Measurements from ENCODE around the gene ZNF219. TPM values are rescaled to one million over a fixed set of nuclear protein-coding genes. Genes with fewer than 3 reads are reported as not detected.
A peak's percentile ranks its signal among the peaks of the same experiment; 100 is the strongest.

ZNF219 gene
- polyA plus RNA-seq, 1 donor = 45.2 TPM

DNA sequence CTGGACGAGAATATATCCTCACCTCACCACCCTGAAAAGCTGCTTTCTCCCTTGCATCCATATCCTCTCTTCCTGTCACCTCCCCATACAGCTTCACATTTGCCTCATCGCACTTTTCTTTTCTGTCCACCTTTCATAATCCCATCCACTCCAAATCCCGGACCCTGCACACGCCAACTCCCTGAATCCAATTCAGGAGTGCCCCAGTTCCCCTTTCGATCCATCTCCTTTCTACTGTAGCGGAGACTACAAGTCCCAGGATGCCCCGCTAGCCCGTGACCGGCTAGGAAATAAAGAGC lies 4.9 kb upstream of the ZNF219 start:
- WGBS (ENCODE audit: insufficient coverage, low lambda C conversion rate) = 0% methylated on average over 1 of the region's 9 CpGs
- peaks cover 70% of the 10 kb centered on the region for H3K4me1 ChIP-seq (ENCODE audit: control insufficient read depth, insufficient read depth, low read length)
- DNase-seq = no peak

DNA sequence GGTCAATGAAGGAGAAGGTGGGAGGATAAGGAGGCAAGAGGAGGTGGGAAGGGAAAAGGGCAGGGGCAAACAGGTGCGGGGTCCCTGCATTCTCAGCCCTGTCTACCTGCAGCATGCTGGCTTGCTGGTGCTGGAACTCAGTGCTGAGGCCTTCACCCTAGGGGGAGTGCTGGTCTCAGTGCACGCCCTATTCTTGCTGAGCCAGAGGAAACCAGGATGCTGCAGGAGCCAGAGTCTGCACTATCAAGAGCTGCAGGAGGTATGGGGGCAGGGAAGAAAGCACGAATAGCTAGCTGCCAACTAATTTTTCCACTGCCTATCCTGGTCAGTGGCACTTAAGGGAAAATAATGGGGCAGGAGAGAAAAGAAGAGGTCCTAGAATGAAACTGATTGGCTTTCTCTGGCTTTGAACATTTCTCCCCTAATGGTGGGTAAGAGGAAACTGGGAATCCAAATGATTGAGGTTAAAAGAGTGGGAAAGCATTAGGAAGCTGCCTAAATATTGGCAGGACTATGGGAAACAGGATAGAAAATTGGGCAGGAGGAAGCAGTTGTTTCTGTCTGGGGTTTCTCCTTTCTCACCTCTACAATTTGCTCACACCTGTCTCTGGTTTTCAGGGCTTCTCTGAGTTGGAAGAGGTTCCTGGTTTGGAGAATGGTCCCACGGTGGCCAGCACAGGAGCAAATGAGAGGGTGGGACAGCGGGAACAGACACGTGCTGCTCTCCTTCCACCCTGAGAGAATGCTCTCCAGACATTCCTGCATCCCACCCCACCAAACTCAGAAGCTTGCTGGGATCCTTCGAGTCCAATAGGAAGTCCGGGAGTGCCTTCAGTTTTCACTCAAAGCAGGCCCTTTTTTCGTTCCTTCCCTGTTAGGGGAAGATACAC lies 4.3 kb upstream of the ZNF219 start:
- Histone ChIP-seq H3K27me3 (ENCODE audit: control insufficient read depth, insufficient read depth, low read length) (no peaks in the 10 kb centered on the region), H3K4me1 (ENCODE audit: control insufficient read depth, insufficient read depth, low read length) (peaks cover 70% of the 10 kb centered on the region), H3K9me3 (ENCODE audit: control insufficient read depth, low read depth, low read length) (no peaks in the 10 kb centered on the region), H3K27ac (ENCODE audit: low read length) (peak overlapping the region; percentile 98), H3K36me3 (ENCODE audit: control insufficient read depth, insufficient read depth, low read length) (no peaks in the 10 kb centered on the region), H3K4me3 (ENCODE audit: low read length) (peak overlapping the region; percentile 63)
- peak; percentile 78 to 81 for DNase-seq
- WGBS (ENCODE audit: insufficient coverage, low lambda C conversion rate) = 17% methylated on average over 1 of the region's 9 CpGs

More for the DNA sequence above, 4.9 kb upstream of the ZNF219 start:
- Histone ChIP-seq H3K27ac (ENCODE audit: low read length) (peak overlapping the region; percentile 98), H3K27me3 (ENCODE audit: control insufficient read depth, insufficient read depth, low read length) (no peaks in the 10 kb centered on the region), H3K4me3 (ENCODE audit: low read length) (peak overlapping the region; percentile 63), H3K36me3 (ENCODE audit: control insufficient read depth, insufficient read depth, low read length) (no peaks in the 10 kb centered on the region), H3K9me3 (ENCODE audit: control insufficient read depth, low read depth, low read length) (no peaks in the 10 kb centered on the region)

DNA sequence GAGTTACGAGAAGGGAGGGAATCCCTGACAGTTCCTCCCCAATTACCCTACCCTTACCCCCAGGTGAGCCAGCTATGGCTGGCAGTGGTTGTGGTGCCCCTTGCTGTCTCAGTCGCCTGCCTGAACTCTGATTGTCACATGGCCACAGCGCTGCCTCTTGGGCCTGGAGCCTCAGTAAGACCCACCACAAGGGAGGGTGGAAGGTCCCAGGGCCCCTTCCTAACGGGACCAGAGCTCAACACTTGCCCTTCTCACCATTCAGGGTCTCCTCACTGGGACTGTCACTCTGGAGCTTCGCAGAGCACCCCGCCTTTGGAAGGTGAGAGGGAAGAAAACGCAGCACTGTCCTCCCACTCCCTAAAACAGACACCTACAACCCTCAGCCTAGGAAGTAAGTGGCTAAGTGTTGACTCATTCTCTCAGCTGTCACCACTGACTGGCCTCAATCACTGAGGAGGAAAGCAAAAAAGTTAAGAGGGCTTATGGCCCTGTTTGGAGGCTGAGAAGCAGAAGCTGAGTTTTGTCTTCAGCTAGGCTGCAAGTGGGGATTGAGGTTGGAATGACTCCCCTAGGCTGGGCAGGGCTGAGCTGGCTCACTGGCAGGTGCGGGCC lies 3.5 kb upstream of the ZNF219 start:
- Histone ChIP-seq H3K4me1 (ENCODE audit: control insufficient read depth, insufficient read depth, low read length) (peaks cover 68% of the 10 kb centered on the region), H3K27me3 (ENCODE audit: control insufficient read depth, insufficient read depth, low read length) (no peaks in the 10 kb centered on the region), H3K9me3 (ENCODE audit: control insufficient read depth, low read depth, low read length) (no peaks in the 10 kb centered on the region), H3K4me3 (ENCODE audit: low read length) (peak overlapping the region; percentile 40), H3K36me3 (ENCODE audit: control insufficient read depth, insufficient read depth, low read length) (no peaks in the 10 kb centered on the region), H3K27ac (ENCODE audit: low read length) (peak overlapping the region; percentile 98)
- WGBS (ENCODE audit: insufficient coverage, low lambda C conversion rate) = no CpG with 5 or more reads among the region's 8 CpGs
- peak in 1 of 2 donors; percentile 49 for DNase-seq

DNA sequence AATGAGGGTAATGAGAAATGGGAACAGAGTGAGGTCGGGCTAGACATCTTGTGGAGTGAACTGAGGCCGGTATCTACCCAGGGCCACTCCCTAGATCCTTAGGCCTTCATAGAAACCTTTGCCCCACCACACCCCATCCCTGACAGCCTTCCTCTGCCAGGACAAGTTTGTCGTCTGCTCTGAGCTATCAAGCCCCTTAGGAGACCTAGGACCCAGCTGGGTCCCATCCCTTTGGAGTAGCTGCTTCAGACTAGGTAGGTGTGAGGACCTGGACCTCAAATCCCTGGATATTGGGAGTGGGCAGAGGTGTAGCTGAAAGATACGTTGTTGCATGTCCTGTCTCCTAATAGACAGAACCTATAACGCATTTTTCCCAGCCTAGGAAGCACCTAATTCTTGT lies 2.5 kb upstream of the ZNF219 start, which contains the start of gene TMEM253:
Gene TMEM253, plus strand, starts transcription at position 136 of the 400 bp plus-strand sequence. CDS start 278 bp downstream, outside the sequence.
- H3K4me1 ChIP-seq (ENCODE audit: control insufficient read depth, insufficient read depth, low read length) = peaks cover 67% of the 10 kb centered on the region
- H3K9me3 ChIP-seq (ENCODE audit: control insufficient read depth, low read depth, low read length) = no peaks in the 10 kb centered on the region
- WGBS (ENCODE audit: insufficient coverage, low lambda C conversion rate) = no CpG with 5 or more reads among the region's 5 CpGs
- no peaks in the 10 kb centered on the region for H3K27me3 ChIP-seq (ENCODE audit: control insufficient read depth, insufficient read depth, low read length)
- H3K36me3 ChIP-seq (ENCODE audit: control insufficient read depth, insufficient read depth, low read length) = no peaks in the 10 kb centered on the region
- peak within 1 kb of the TSS; percentile 40 for H3K4me3 ChIP-seq (ENCODE audit: low read length)
- peak within 1 kb of the TSS; percentile 98 for H3K27ac ChIP-seq (ENCODE audit: low read length)
- DNase-seq = peak; percentile 88 to 92

DNA sequence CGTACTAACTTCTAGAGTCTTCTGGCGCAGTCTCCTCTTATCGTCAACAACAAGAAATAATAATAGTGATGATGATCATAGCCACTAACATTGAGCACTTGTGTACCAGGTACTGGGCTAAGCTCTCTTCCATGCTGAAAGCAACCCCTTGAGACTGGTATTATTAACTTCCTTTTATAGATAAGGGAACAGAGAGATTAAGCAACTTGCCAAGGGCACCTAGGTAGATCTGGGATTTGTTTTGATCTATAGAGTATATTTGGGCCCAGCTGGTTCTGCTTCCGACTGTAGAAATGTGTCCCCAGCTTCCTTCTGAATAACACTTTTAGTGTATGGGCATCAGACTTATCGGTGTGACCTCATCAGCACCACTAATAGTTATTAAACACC lies 1.1 kb upstream of the ZNF219 start:
- no peaks in the 10 kb centered on the region for H3K27me3 ChIP-seq (ENCODE audit: control insufficient read depth, insufficient read depth, low read length)
- H3K4me1 ChIP-seq (ENCODE audit: control insufficient read depth, insufficient read depth, low read length) = peaks cover 54% of the 10 kb centered on the region
- H3K36me3 ChIP-seq (ENCODE audit: control insufficient read depth, insufficient read depth, low read length) = no peaks in the 10 kb centered on the region
- H3K4me3 ChIP-seq (ENCODE audit: low read length) = peak overlapping the region; percentile 66
- no peaks in the 10 kb centered on the region for H3K9me3 ChIP-seq (ENCODE audit: control insufficient read depth, low read depth, low read length)
- no CpG with 5 or more reads among the region's 5 CpGs for WGBS (ENCODE audit: insufficient coverage, low lambda C conversion rate)
- H3K27ac ChIP-seq (ENCODE audit: low read length) = peak overlapping the region; percentile 98
- peak in 1 of 2 donors; percentile 42 for DNase-seq

DNA sequence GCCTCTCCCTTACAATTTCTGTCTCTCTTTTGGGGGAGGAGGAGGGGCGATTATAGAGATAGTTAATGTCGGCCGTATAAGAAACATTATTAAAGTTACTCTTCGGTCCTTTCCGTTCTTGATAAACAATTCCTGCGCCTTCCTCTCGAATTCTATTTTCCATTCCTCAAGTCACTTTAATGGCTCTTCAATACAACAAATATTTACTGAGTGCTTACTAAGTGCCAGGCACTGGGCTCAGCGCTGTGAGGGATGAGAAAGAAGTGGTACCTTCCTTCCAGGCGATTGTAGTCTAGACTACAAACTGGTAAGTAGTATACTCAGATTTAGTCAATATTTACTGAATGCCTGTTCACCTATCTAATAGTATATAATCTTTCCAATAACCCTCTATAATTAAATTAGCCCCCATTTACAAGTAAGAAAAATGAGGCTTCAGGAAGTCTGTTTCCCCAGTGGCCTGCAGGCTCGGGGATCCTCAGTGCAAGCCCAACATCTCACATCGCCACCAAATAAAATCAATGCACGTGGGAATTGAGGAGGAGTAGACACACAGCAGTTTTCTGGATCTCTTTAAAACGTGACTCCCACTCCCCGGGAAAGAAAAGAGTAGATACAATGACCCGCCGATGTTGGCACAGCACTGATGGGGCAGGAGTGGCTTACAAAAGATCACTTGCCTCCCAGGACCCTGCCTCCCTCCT lies 589 bp upstream of the ZNF219 start:
- Histone ChIP-seq H3K4me1 (ENCODE audit: control insufficient read depth, insufficient read depth, low read length) (peaks cover 57% of the 10 kb centered on the region), H3K9me3 (ENCODE audit: control insufficient read depth, low read depth, low read length) (no peaks in the 10 kb centered on the region), H3K27ac (ENCODE audit: low read length) (peak overlapping the region; percentile 98), H3K4me3 (ENCODE audit: low read length) (peak overlapping the region; percentile 66), H3K27me3 (ENCODE audit: control insufficient read depth, insufficient read depth, low read length) (no peaks in the 10 kb centered on the region), H3K36me3 (ENCODE audit: control insufficient read depth, insufficient read depth, low read length) (no peaks in the 10 kb centered on the region)
- 0% methylated on average over 4 of the region's 16 CpGs for WGBS (ENCODE audit: insufficient coverage, low lambda C conversion rate)
- no peak for DNase-seq

DNA sequence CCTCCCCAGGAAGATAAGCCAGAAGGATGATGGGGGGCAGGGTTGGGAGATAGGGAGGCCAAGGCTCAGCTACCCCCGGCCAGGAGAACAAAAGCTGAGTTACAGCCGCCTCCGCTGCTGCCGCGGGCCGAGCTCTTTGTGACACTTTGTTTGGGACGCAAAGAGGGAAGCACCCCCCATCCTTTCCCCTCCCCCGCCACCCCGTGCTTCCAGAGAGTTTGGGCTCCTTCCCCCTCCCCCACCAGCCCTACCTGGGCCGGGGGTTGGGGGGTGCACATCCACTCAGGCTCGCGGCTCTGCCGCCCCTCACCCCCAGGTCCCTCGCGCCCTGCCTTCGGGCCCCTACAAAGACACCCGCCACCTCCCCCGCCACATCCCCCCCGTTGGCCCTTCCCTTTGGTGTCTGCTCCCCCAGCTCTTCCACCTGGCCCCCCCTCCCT lies 799 bp downstream of the ZNF219 start:
- no CpG with 5 or more reads among the region's 19 CpGs for WGBS (ENCODE audit: insufficient coverage, low lambda C conversion rate)
- peaks cover under 1% of the 10 kb centered on the region for H3K9me3 ChIP-seq (ENCODE audit: control insufficient read depth, low read depth, low read length)
- peak overlapping the region; percentile 36 for H3K4me3 ChIP-seq (ENCODE audit: low read length)
- H3K27ac ChIP-seq (ENCODE audit: low read length) = peak overlapping the region; percentile 82
- peaks cover 58% of the 10 kb centered on the region for H3K4me1 ChIP-seq (ENCODE audit: control insufficient read depth, insufficient read depth, low read length)
- DNase-seq = peak in 1 of 2 donors; percentile 68
- H3K27me3 ChIP-seq (ENCODE audit: control insufficient read depth, insufficient read depth, low read length) = no peaks in the 10 kb centered on the region
- H3K36me3 ChIP-seq (ENCODE audit: control insufficient read depth, insufficient read depth, low read length) = peaks cover 7% of the 10 kb centered on the region

DNA sequence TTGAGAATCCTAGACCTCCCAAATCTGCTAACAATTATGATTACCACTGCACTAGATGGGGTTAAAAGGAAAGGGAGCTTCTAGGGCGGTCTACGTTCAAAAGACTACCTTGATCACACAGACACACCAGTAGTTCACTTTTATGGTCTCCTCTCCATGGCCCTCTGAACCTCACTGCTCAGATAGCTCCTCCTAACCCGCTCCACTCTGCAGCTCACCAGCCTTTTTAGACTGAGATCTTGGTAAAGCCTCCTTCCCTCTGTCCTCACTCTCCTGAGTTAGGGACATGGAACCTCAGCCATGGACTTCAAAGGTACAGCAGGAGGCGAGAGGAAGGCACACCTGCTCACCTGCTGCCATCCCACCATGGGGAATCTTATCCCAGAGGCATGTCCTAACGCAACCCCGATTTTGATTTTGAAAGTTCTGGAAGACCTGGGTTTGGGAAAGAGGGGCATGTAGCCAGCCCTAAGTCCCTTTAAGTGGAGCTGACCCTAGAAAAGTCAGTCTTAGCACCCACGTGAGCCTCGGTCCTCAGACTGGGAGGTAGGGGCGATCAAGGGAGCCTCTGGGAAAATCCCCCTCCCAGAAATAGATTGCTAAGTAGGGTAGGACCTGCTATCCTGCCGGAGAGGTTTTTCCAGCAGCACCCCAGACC lies 1.3 kb downstream of the ZNF219 start:
- H3K27me3 ChIP-seq (ENCODE audit: control insufficient read depth, insufficient read depth, low read length) = no peaks in the 10 kb centered on the region
- H3K4me1 ChIP-seq (ENCODE audit: control insufficient read depth, insufficient read depth, low read length) = peaks cover 54% of the 10 kb centered on the region
- WGBS (ENCODE audit: insufficient coverage, low lambda C conversion rate) = no CpG with 5 or more reads among the region's 10 CpGs
- peak in 1 of 2 donors; percentile 75 for DNase-seq
- peaks cover 5% of the 10 kb centered on the region for H3K9me3 ChIP-seq (ENCODE audit: control insufficient read depth, low read depth, low read length)
- H3K27ac ChIP-seq (ENCODE audit: low read length) = peak overlapping the region; percentile 82
- peak overlapping the region; percentile 36 for H3K4me3 ChIP-seq (ENCODE audit: low read length)
- peaks cover 11% of the 10 kb centered on the region for H3K36me3 ChIP-seq (ENCODE audit: control insufficient read depth, insufficient read depth, low read length)

DNA sequence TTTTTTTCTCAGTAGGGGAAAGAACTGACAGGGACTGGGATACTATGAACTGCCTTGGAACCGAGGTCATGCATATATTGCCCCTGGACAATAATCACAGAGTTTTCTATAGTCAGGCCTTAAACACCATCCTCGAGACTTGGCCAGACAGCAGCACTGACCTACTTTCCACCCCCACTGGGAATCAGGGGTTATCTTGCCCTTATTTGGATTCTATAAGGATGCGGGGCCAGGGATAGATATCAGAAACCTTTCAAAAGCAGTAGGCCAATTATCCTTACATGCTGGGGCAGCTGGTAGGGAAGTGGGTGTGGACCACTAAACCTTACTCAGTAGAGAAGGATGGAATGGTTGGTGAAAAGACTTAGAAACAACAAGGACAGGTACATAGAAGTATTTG lies 2.0 kb downstream of the ZNF219 start:
- Histone ChIP-seq H3K4me3 (ENCODE audit: low read length) (no peak overlapping the region), H3K36me3 (ENCODE audit: control insufficient read depth, insufficient read depth, low read length) (peaks cover 16% of the 10 kb centered on the region), H3K27me3 (ENCODE audit: control insufficient read depth, insufficient read depth, low read length) (no peaks in the 10 kb centered on the region), H3K4me1 (ENCODE audit: control insufficient read depth, insufficient read depth, low read length) (peaks cover 47% of the 10 kb centered on the region), H3K9me3 (ENCODE audit: control insufficient read depth, low read depth, low read length) (peaks cover 5% of the 10 kb centered on the region), H3K27ac (ENCODE audit: low read length) (peak overlapping the region; percentile 82)
- WGBS (ENCODE audit: insufficient coverage, low lambda C conversion rate) = no CpG with 5 or more reads among the region's 3 CpGs
- DNase-seq = no peak
